ENCODE results near the gene PHGDH. TPM values are rescaled to one million over a fixed set of nuclear protein-coding genes. Genes with fewer than 3 reads are reported as not detected.
"Not testable (repeated sequence)": the region's sequence is repeated elsewhere in the genome, so short reads cannot be mapped to it uniquely, and the experiment has no call there.

Gene PHGDH
- total and polyA plus RNA-seq, 2 donors (not counting 3 experiments of a cell fraction or from before 2014, with no cell fraction given) = 37.9 to 120 TPM

- BruUV-seq (replicated peaks); H3K9ac ChIP-seq (replicated peaks; ENCODE audit: extremely low read depth, insufficient read depth, low read length); intact Hi-C loops (cut with micrococcal nuclease); H3K27ac ChIP-seq (ENCODE audit: insufficient read depth, low read depth, low read length); H3K79me2 ChIP-seq (ENCODE audit: control insufficient read depth, insufficient read depth, low read length); H3K9me3 ChIP-seq (replicated peaks; ENCODE audit: control insufficient read depth, insufficient read depth, low read length); POLR2A ChIA-PET; dilution Hi-C loops (cut with MboI; ENCODE audit: extremely low pct_ligation_motif_present, low sequenced_read_pairs); H3K4me2 ChIP-seq (ENCODE audit: insufficient read depth, low read length); H3K9me1 ChIP-seq (replicated peaks; ENCODE audit: control insufficient read depth, extremely low read depth, insufficient read depth, low read length); DNase-seq (ENCODE audit: low read depth, low spot score); H3K4me1 ChIP-seq (ENCODE audit: control insufficient read depth, extremely low read depth, insufficient read depth, low read length); CTCF ChIA-PET; H2AFZ ChIP-seq (ENCODE audit: low read depth, low read length); FAIRE-seq; H3K4me3 ChIP-seq (replicated peaks in 1 of 3; ENCODE audit: insufficient read depth in 1 of 3, low read depth in 1 of 3, low read length in 3 of 3); H3K36me3 ChIP-seq (ENCODE audit: control insufficient read depth in 2 of 2, extremely low read depth in 1 of 2, insufficient read depth in 2 of 2, low read length in 2 of 2); H4K20me1 ChIP-seq (replicated peaks; ENCODE audit: control insufficient read depth, extremely low read depth, insufficient read depth, low read length): not testable (repeated sequence)
- peaks cover 10 to 12% of the 10 kb centered on the region in 2 experiments for H3K27me3 ChIP-seq (ENCODE audit: control insufficient read depth in 2 of 2, insufficient read depth in 2 of 2, low read length in 2 of 2)
These were observed 74.8 kb downstream of the PHGDH start for GRCh38 chr1:119786473-119787050.

DNA sequence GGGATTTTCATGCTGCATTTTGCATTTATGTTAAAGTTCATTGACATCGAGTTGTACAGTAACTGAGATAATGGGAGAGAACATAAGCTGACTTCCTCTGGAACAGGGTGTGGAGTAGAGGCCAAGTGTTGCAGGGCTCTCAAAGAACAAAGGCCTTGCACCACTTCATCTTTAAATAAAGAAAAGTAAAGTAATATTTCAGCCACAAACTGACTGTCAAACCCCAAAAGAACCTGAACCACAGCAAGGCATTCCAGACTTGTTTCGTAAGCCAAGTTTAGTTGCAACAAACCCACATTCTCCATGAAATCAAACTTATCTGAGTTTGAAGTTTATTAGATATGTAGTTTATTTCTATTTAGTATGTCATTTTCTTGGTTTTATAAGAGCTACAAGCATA is 76.0 kb downstream of the PHGDH start:
- H4K20me1 ChIP-seq (replicated peaks; ENCODE audit: control insufficient read depth, extremely low read depth, insufficient read depth, low read length) = no peaks in the 10 kb centered on the region
- intact Hi-C loops (cut with micrococcal nuclease) (no loop called here), dilution Hi-C loops (cut with MboI; ENCODE audit: extremely low pct_ligation_motif_present, low sequenced_read_pairs) (no loop called here)
- no peaks in the 10 kb centered on the region for H3K9me1 ChIP-seq (replicated peaks; ENCODE audit: control insufficient read depth, extremely low read depth, insufficient read depth, low read length)
- BruUV-seq (replicated peaks) = no TSS peak
- H3K4me2 ChIP-seq (ENCODE audit: insufficient read depth, low read length) = no peak overlapping the region
- POLR2A ChIA-PET = no interaction called here
- no peak overlapping the region for H2AFZ ChIP-seq (ENCODE audit: low read depth, low read length)
- H3K9ac ChIP-seq (replicated peaks; ENCODE audit: extremely low read depth, insufficient read depth, low read length) = no peak overlapping the region
- H3K27ac ChIP-seq (ENCODE audit: insufficient read depth, low read depth, low read length) = no peak overlapping the region
- peaks cover 7 to 12% of the 10 kb centered on the region in 2 experiments for H3K27me3 ChIP-seq (ENCODE audit: control insufficient read depth in 2 of 2, insufficient read depth in 2 of 2, low read length in 2 of 2)
- H3K79me2 ChIP-seq (ENCODE audit: control insufficient read depth, insufficient read depth, low read length) = no peaks in the 10 kb centered on the region
- H3K4me3 ChIP-seq (replicated peaks in 1 of 3; ENCODE audit: insufficient read depth in 1 of 3, low read depth in 1 of 3, low read length in 3 of 3) = no peak overlapping the region
- no peaks in the 10 kb centered on the region for H3K4me1 ChIP-seq (ENCODE audit: control insufficient read depth, extremely low read depth, insufficient read depth, low read length)
- H3K36me3 ChIP-seq (ENCODE audit: control insufficient read depth in 2 of 2, extremely low read depth in 1 of 2, insufficient read depth in 2 of 2, low read length in 2 of 2) = no peaks in the 10 kb centered on the region
- no peaks in the 10 kb centered on the region for H3K9me3 ChIP-seq (replicated peaks; ENCODE audit: control insufficient read depth, insufficient read depth, low read length)
- no peak for FAIRE-seq
- CTCF ChIA-PET = no interaction called here
- TF ChIP-seq GATA2 (IDR thresholded peaks at IDR 0.05; ENCODE audit: insufficient read depth, insufficient read length, low read depth, low read length) (no peak), JUN (IDR thresholded peaks at IDR 0.05; ENCODE audit: borderline replicate concordance, insufficient read depth, insufficient read length, low read depth) (no peak), FOS (IDR thresholded peaks at IDR 0.05; ENCODE audit: borderline replicate concordance, insufficient read depth, low read length) (no peak), MYC (IDR thresholded peaks at IDR 0.05; ENCODE audit: low read depth, low read length) (no peak)
- TF ChIP-seq, protein P1, sequence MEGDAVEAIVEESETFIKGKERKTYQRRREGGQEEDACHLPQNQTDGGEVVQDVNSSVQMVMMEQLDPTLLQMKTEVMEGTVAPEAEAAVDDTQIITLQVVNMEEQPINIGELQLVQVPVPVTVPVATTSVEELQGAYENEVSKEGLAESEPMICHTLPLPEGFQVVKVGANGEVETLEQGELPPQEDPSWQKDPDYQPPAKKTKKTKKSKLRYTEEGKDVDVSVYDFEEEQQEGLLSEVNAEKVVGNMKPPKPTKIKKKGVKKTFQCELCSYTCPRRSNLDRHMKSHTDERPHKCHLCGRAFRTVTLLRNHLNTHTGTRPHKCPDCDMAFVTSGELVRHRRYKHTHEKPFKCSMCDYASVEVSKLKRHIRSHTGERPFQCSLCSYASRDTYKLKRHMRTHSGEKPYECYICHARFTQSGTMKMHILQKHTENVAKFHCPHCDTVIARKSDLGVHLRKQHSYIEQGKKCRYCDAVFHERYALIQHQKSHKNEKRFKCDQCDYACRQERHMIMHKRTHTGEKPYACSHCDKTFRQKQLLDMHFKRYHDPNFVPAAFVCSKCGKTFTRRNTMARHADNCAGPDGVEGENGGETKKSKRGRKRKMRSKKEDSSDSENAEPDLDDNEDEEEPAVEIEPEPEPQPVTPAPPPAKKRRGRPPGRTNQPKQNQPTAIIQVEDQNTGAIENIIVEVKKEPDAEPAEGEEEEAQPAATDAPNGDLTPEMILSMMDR (IDR thresholded peaks at IDR 0.05; ENCODE audit: extremely low read depth in 1 of 2, insufficient read depth in 1 of 2, low read depth in 1 of 2, low read length in 2 of 2) = no peak
- no peak for DNase-seq (ENCODE audit: low read depth, low spot score)
